ENCODE results near the gene NAALADL2.
"Not testable (repeated sequence)": the region's sequence is repeated elsewhere in the genome, so short reads cannot be mapped to it uniquely, and the experiment has no call there.

Gene NAALADL2

DNA sequence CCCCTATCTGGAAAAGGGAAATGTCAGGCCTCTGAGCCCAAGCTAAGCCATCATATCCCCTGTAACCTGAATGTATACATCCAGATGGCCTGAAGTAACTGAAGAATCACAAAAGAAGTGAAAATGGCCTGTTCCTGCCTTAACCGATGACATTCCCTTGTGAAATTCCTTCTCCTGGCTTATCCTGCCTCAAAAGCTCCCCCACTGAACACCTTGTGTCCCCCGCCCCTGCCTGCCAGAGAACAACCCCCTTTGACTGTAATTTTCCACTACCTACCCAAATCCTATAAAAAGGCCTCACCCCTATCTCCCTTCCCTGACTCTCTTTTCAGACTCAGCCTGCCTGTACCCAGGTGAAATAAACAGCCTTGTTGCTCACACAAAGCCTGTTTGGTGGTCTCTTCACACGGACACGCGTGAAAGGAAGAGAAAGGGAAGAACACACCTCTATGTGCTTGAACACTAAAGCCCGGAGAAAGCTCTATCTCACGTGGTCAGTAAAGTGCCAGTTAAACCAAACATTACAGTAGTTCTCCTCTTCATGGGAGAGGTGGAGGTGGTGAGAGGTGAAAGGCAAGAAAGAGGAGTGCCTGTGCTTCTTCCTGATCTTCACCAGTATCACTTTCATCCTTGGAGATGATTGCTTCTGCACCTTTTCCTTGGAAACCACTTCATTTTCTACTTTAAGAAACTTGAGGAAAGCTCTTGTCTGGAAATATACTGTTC is 963.8 kb downstream of the NAALADL2 start:
- not testable (repeated sequence) for DNase-seq (ENCODE audit: low read depth in 4 of 4, low spot score in 1 of 4)

DNA sequence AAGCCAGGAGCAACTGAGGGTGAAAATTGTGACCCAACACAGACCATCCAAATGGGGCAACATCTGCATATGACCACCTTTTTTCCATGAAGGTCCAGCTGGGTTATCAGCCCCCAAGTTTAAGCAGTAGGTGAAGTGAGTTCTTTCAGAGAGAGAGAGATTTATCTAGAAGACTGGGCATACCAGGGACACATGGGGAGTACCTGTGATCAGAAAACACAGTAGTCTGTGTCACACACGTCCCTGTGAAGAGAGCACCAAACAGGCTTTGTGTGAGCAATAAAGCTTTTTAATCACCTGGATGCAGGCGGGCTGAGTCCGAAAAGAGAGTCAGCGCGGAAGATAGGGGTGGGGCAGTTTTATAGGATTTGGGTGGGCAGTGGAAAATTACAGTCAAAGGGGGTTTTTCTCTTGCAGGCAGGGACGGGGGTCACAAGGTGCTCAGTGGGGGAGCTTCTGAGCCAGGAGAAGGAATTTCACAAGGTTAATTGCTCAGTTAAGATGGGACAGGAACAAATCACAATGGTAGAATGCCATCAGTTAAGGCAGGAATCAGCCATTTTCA is 966.0 kb downstream of the NAALADL2 start:
- DNase-seq (ENCODE audit: low read depth in 4 of 4, low spot score in 1 of 4): not testable (repeated sequence)

DNA sequence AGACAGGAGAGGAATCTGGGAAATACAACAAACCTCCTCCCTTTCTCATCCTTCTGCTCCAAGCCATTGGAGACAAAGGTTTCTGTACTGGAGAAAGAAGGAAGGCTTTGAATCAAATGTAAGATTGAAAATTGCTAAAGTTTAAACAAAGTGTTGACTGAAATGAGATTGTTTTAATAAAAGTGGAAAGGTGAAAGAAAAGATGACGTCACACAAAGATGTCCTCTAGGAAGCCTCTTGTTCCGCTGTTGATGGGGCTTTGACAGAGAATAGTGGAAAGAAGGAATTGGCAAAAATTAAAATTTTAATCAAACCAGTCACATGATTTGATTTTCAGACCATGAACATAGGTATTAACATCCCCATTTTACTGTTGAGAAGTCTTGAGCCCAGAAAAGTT is 967.6 kb downstream of the NAALADL2 start:
- no peak for DNase-seq (ENCODE audit: low read depth in 4 of 4, low spot score in 1 of 4)

DNA sequence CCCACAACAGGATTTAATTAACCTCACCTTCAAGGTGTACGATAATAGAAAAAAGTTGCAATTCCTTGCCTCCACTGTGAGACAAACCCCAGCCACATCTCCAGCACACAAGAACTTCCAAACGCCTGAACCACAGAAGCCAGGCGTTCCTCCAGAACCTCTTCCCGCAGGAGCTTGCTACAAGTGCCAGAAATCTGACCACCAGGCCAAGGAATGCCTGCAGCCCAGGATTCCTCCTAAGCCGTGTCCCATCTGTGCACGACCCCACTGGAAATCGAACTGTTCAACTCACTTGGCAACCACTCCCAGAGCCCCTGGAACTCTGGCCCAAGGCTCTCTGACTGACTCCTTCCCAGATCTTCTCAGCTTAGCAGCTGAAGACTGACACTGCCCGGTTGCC is 970.7 kb downstream of the NAALADL2 start:
- not testable (repeated sequence) for DNase-seq (ENCODE audit: low read depth in 4 of 4, low spot score in 1 of 4)

DNA sequence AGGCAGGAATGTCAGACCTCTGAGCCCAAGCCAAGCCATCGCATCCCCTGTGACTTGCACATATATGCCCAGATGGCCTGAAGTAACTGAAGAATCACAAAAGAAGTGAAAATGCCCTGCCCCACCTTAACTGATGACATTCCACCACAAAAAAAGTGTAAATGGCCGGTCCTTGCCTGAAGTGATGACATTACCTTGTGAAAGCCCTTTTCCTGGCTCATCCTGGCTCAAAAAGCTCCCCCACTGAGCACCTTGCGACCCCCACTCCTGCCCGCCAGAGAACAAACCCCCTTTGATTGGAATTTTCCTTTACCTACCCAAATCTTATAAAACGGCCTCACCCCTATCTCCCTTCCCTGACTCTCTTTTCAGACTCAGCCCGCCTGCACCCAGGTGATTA is 976.6 kb downstream of the NAALADL2 start:
- not testable (repeated sequence) for DNase-seq (ENCODE audit: low read depth in 4 of 4, low spot score in 1 of 4)

DNA sequence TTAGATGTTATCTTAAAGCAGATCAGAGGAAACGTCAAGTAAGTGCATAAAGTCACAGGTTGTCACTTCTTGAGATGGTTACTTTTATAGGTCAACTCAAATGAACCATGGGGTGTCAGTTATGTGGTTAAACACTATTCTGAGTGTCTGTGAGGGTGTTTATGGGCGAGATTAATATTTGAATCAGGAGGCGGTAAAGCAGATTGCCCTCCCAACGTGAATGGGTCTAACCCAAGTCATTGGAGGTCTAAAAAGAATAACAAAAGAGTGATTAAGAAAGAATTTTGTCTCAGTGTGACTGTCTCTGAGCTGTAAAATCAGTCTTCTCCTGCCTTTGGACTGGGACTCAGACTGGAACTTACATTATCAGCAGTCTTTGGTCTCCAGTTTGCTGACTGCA is 977.5 kb downstream of the NAALADL2 start:
- DNase-seq (ENCODE audit: low read depth in 4 of 4, low spot score in 1 of 4): no peak

DNA sequence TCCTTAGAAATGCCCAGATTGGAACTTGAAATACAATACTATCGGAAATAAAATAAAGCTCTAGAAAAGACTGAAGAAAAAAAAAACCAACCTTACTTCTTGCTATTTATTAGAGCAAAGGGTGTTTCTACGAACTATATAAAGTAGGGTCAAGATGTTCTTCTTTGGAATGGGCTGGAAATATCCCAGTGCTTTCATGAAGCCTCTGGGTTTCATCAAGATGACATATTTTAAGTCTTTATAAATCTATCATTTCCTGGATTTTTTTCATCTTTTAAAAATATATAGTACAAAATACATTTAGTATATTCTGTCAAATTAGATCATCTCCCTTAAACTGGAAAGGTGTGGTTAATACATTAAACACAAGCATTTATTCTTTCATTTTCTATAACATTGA is 978.8 kb downstream of the NAALADL2 start:
- DNase-seq (ENCODE audit: low read depth in 4 of 4, low spot score in 1 of 4): no peak

DNA sequence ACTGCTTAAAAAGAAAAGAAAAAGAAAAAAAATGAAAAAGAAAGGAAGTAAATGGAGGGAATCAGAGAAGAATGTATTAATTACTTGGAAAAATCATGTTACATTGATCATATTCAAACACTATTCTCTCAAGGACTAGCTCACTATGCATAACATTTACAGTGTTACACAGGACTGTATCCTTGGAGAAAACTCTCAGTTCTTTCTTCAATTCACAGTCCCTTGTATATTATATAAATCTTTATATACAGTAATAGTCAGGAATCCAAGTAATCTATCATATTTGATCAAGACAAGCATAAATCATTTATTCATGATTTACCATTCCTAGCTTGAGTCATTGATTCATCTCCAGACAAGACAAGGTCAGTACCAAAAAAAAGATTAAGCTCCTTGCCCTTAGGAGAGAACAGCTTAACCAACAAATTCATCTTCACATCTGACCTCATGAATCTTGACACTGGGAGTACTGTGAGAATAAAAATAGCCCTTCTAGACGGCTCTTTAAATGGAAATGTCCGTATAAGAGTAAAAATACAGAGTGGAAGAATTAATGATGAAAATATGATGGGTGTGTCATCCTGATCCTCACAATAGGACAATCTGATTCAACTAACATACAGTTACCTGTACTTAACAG is 980.4 kb downstream of the NAALADL2 start:
- no peak for DNase-seq (ENCODE audit: low read depth in 4 of 4, low spot score in 1 of 4)

DNA sequence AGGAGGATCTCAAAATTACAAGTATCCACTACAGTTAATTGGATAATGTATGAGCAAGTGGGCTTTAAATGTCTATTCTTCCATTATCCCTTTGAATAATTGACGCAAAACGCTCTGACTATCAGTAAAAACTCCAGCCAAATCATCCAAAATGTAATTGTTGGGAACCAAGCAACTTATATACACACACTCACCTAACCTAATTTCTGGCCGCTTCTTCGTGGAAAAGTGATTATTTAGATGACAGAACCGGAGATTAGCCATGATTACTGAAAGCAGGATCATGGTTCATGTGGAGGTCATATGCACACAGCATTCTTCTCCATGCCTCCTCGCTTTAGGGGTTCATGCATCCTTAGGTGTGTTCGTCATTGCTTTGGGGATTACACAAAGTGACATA is 992.4 kb downstream of the NAALADL2 start:
- no peak for DNase-seq (ENCODE audit: low read depth in 4 of 4, low spot score in 1 of 4)

DNA sequence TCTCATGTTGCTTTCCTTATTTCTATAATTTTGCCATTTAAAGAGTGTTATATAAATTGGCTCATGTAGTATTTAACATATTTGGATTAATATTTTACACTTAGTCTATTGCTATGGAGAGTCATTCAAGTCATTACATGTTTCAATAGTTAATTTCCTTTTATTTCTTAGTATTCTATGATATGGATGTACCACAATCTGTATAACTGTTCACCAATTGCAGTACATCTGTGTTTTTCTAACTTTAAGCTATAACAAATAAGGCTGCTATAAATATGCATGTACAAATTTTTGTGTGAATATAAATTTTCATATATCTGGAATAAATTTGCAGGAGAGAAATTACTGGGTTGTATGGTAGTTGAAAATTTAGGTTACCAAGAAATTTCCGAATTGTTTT is 993.4 kb downstream of the NAALADL2 start:
- no peak for DNase-seq (ENCODE audit: low read depth in 4 of 4, low spot score in 1 of 4)

DNA sequence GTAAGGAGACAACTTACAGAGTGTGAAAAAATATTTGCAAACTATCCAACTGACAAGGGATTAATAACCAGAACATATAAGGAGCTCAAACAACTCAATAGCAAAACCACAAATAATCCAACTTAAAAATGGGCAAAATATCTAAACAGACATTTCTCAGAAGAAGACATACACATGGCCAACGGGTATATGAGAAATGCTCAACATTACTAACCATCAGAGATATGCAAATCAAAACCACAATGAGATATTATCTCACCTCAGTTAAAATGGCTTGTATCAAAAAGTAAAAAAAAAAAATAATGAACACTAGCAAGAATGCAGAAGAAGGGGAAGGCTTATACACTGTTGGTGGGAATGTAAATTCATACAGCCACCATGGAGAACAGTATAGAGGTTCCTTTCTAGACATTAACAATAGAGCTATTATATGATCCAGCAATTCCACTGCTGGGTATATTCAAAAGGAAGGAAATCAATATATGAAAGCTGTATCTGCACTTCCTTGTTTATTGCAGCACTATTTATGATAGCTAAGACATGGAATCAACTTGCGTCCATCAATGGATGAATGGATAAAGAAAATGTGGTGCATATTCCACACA is 998.6 kb downstream of the NAALADL2 start:
- DNase-seq (ENCODE audit: low read depth in 4 of 4, low spot score in 1 of 4): no peak

All from stimulated activated CD4-positive, alpha-beta T cell treated with anti-CD3 and anti-CD28 coated beads, Interleukin-1b, Interleukin-23, amount 100 ng/mL, for 24 hours (primary cell).